Stimulated activated CD8-positive, alpha-beta memory T cell treated with anti-CD3 and anti-CD28 coated beads, Interleukin-4, amount 100 ng/mL, for 24 hours (primary cell): ENCODE data around the gene LILRB2.
"Not testable (repeated sequence)": the region's sequence is repeated elsewhere in the genome, so short reads cannot be mapped to it uniquely, and the experiment has no call there.

Source experiments
- DNase-seq: peaks from one replicate; pipeline ENCODE4 v3.0.0-alpha.2; 2020; ENCODE audit warnings: low read depth

The LILRB2 gene

GRCh38 chr19:54240372-54241336 lies 40.3 kb downstream of the LILRB2 start:
- not testable (repeated sequence) for DNase-seq

GRCh38 chr19:54239491-54240371 lies 41.2 kb downstream of the LILRB2 start:
- not testable (repeated sequence) for DNase-seq

GRCh38 chr19:54233941-54234340 lies 47.0 kb downstream of the LILRB2 start:
- no peak for DNase-seq

- peak; percentile 80 for DNase-seq
Measured at GRCh38 chr19:54231077-54231931, 49.6 kb downstream of the LILRB2 start.

- no peak for DNase-seq
Measured at GRCh38 chr19:54230031-54230430, 50.9 kb downstream of the LILRB2 start.

GRCh38 chr19:54229146-54229545 lies 51.8 kb downstream of the LILRB2 start:
- no peak for DNase-seq

- DNase-seq: not testable (repeated sequence)
Measured at GRCh38 chr19:54224619-54225018, 56.3 kb downstream of the LILRB2 start.

- DNase-seq: not testable (repeated sequence)
Measured at GRCh38 chr19:54223937-54224281, 57.0 kb downstream of the LILRB2 start.
